ENCODE measurements around the gene TGM1.

GRCh38 chr14:24262821-24263733 is at the start of gene TGM1:
- TF ChIP-seq CTCF (conservative IDR thresholded peaks at IDR 0.05; ENCODE audit: low read length) (no peak), EZH2phosphoT487 (IDR thresholded peaks at IDR 0.05; ENCODE audit: borderline replicate concordance) (no peak)

Measured in Loucy (cell line).